A549 treated with GW870086 at 1 μM for 4 hours (cell line): ENCODE data around the gene SZT2. TPM values are rescaled to one million over a fixed set of nuclear protein-coding genes. Genes with fewer than 3 reads are reported as not detected.

ENCODE experiments used
- total RNA-seq: library from RNA; stranded (reverse); fragments of 200-300 nt; extraction: Qiagen RNA extraction; gene quantifications from 5 replicates; pipeline ENCODE4 v1.2.3, GENCODE V29; 2022; ENCODE audit warnings: low read depth

The SZT2 gene
- 4.9 to 7.5 TPM (median 6.9 TPM) in 5 replicates for total RNA-seq

GRCh38 chr1:43389326-43390313 is at the start of gene SZT2, which contains the start of gene MED8:
Gene SZT2, plus strand, starts transcription at chr1:43389899. Its CDS starts 70 bp downstream, at chr1:43389969.
Gene MED8, minus strand, starts transcription at chr1:43389800. Its CDS starts 36 bp downstream, at chr1:43389764.

GRCh38 chr1:43358746-43359693 is 30.7 kb upstream of the SZT2 start, which contains the start of gene CDC20:
Gene CDC20, plus strand, starts transcription at chr1:43358981. Its CDS starts 235 bp downstream, at chr1:43359216.

GRCh38 chr1:43367904-43368645 is 21.6 kb upstream of the SZT2 start, which contains the start of gene ELOVL1:
Gene ELOVL1, minus strand, starts transcription at chr1:43368011. Its CDS starts 2,402 bp downstream, at chr1:43365609.

GRCh38 chr1:43453442-43454269 is 64.0 kb downstream of the SZT2 start, which contains the start of gene HYI:
Gene HYI, minus strand, starts transcription at chr1:43453931. Its CDS starts 138 bp downstream, at chr1:43453793.

Other genes with a start within 250 kb of the SZT2 start
- gene EBNA1BP2, start 217.6 kb upstream of the SZT2 start, total RNA-seq, result 173 to 203 TPM (median 188 TPM) in 5 replicates
- 0.31 to 1.4 TPM (median 0.49 TPM) in 5 replicates for gene CFAP57, start 217.6 kb upstream of the SZT2 start, total RNA-seq
- not detected in 5 replicates for gene TMEM125, start 119.9 kb upstream of the SZT2 start, total RNA-seq
- not detected in 5 replicates for gene C1orf210, start 104.3 kb upstream of the SZT2 start, total RNA-seq
- not detected in 5 replicates for gene TIE1, start 88.9 kb upstream of the SZT2 start, total RNA-seq
- 0.07 to 0.30 TPM in 2 of 5 replicates, not detected in the others for gene MPL, start 52.1 kb upstream of the SZT2 start, total RNA-seq
- 183 to 218 TPM (median 206 TPM) in 5 replicates for gene CDC20, start 30.9 kb upstream of the SZT2 start, total RNA-seq
- gene ELOVL1, start 21.9 kb upstream of the SZT2 start, total RNA-seq, result 132 to 153 TPM (median 140 TPM) in 5 replicates
- 31.7 to 39.9 TPM (median 36.5 TPM) in 5 replicates for gene MED8, start 99 bp upstream of the SZT2 start, total RNA-seq
- gene HYI, start 64.0 kb downstream of the SZT2 start, total RNA-seq, result 10.1 to 16.1 TPM (median 14.6 TPM) in 5 replicates
- gene PTPRF, start 141.0 kb downstream of the SZT2 start, total RNA-seq, result 79.0 to 101 TPM (median 91.8 TPM) in 5 replicates